ENCODE results near the gene LONP1.

DNA sequence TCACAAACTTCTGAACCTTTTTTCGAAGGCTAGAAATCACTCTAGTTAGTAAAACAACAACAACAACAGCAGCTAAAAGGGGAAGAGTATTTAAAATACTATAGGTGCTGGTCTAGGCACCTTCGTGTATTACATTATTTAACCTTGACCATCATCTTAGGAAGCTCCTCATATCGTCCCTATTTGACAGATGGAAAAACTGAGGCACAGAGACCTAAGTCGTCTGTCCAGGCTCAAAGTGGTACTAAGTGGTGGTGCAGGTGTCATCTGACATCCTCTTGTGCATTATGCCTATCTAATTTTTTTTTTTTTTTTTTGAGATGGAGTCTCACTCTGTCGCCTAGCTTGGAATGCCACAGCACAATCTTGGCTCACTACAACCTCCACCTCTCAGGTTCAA, 29.6 kb upstream of the LONP1 start:
- TF ChIP-seq REST (IDR thresholded peaks at IDR 0.05) (no peak), TAF1 (conservative IDR thresholded peaks at IDR 0.05) (no peak)

Data from liver (tissue), 2 donors.